SK-N-SH treated with all-trans-retinoic acid at 6 μM for 48 hours (cell line): ENCODE results near the gene SMOC2.

Source experiments
- ATAC-seq: fragments of 200-7000 bp; cut with Tn5 transposase; 3 replicates; pipeline ENCODE4 v1.9.1; 2020; ENCODE audit warnings: mild to moderate bottlenecking, moderate library complexity
- ARNTL ChIP-seq: fragments of 450-650 bp; formaldehyde crosslinking; IDR thresholded peaks from 2 replicates; pipeline ENCODE4 v1.5.0; 2020; ENCODE audit warnings: low read depth, mild to moderate bottlenecking, moderate library complexity, borderline replicate concordance
- BACH2 ChIP-seq: fragments of 250-450 bp; sonication (Bioruptor Pico); IDR thresholded peaks from 2 replicates; pipeline ENCODE4 v1.9.0; 2021; ENCODE audit warnings: mild to moderate bottlenecking, borderline replicate concordance
- CREB5 ChIP-seq: fragments of 250-450 bp; sonication (Bioruptor Pico); IDR thresholded peaks from 2 replicates; pipeline ENCODE4 v1.5.1; 2020; ENCODE audit warnings: low read depth, mild to moderate bottlenecking, moderate library complexity
- CSDC2 ChIP-seq: fragments of 250-450 bp; sonication (Bioruptor Pico); IDR thresholded peaks from 2 replicates; pipeline ENCODE4 v1.5.0; 2020; ENCODE audit warnings: mild to moderate bottlenecking, moderate library complexity
- CSRNP3 ChIP-seq: fragments of 250-450 bp; sonication (Bioruptor Pico); IDR thresholded peaks from 2 replicates; pipeline ENCODE4 v1.5.1; 2021; ENCODE audit warnings: mild to moderate bottlenecking, moderate library complexity
- ESRRG ChIP-seq: fragments of 250-450 bp; sonication (Bioruptor Pico); IDR thresholded peaks from 2 replicates; pipeline ENCODE4 v1.6.1; 2021; ENCODE audit warnings: mild to moderate bottlenecking
- GLIS3 ChIP-seq: fragments of 250-450 bp; sonication (Bioruptor Pico); IDR thresholded peaks from 2 replicates; pipeline ENCODE4 v1.5.0; 2020; ENCODE audit warnings: mild to moderate bottlenecking, moderate library complexity
- ISL1 ChIP-seq: fragments of 250-450 bp; sonication (Bioruptor Pico); IDR thresholded peaks from 2 replicates; pipeline ENCODE4 v2.1.2; 2022; ENCODE audit warnings: mild to moderate bottlenecking, moderate library complexity
- OSR1 ChIP-seq: fragments of 250-450 bp; sonication (Bioruptor Pico); IDR thresholded peaks from 2 replicates; pipeline ENCODE4 v1.8.0; 2022; ENCODE audit warnings: moderate library complexity, mild to moderate bottlenecking, inconsistent platforms
- PATZ1 ChIP-seq: fragments of 250-450 bp; sonication (Bioruptor Pico); IDR thresholded peaks from 2 replicates; pipeline ENCODE4 v1.8.0; 2020; ENCODE audit warnings: mild to moderate bottlenecking, moderate library complexity, borderline replicate concordance
- POU6F1 ChIP-seq: fragments of 250-450 bp; sonication (Bioruptor Pico); IDR thresholded peaks from 2 replicates; pipeline ENCODE4 v1.8.0; 2021; ENCODE audit warnings: low read depth, mild to moderate bottlenecking, moderate library complexity, borderline replicate concordance
- PPARA ChIP-seq: fragments of 250-450 bp; sonication (Bioruptor Pico); IDR thresholded peaks from 2 replicates; pipeline ENCODE4 v1.5.0; 2020; ENCODE audit warnings: mild to moderate bottlenecking, borderline replicate concordance
- TCF4 ChIP-seq: fragments of 250-450 bp; sonication (Bioruptor Pico); IDR thresholded peaks from 2 replicates; pipeline ENCODE4 v1.8.0; 2021; ENCODE audit warnings: mild to moderate bottlenecking, moderate library complexity, borderline replicate concordance
- TOX ChIP-seq: fragments of 250-450 bp; sonication (Bioruptor Pico); IDR thresholded peaks from 2 replicates; pipeline ENCODE4 v1.8.0; 2021; ENCODE audit warnings: mild to moderate bottlenecking, moderate library complexity, borderline replicate concordance
- TSHZ2 ChIP-seq: fragments of 250-450 bp; sonication (Bioruptor Pico); IDR thresholded peaks from 2 replicates; pipeline ENCODE4 v1.5.0; 2020; ENCODE audit warnings: mild to moderate bottlenecking, moderate library complexity
- ZC3H10 ChIP-seq: fragments of 250-450 bp; sonication (Bioruptor Pico); IDR thresholded peaks from 2 replicates; pipeline ENCODE4 v1.5.1; 2021; ENCODE audit warnings: mild to moderate bottlenecking, moderate library complexity
- ZFP3 ChIP-seq: fragments of 250-450 bp; sonication (Bioruptor Pico); IDR thresholded peaks from 2 replicates; pipeline ENCODE4 v1.5.0; 2020; ENCODE audit warnings: mild to moderate bottlenecking, moderate library complexity
- ZFP30 ChIP-seq: fragments of 450-650 bp; formaldehyde crosslinking; IDR thresholded peaks from 2 replicates; pipeline ENCODE4 v1.5.0; 2022; ENCODE audit warnings: mild to moderate bottlenecking, moderate library complexity
- ZNF565 ChIP-seq: fragments of 450-650 bp; formaldehyde crosslinking; conservative IDR thresholded peaks from 2 replicates; pipeline ENCODE4 v1.5.0; 2020; ENCODE audit warnings: low read depth, mild to moderate bottlenecking, moderate library complexity
- ZNF8 ChIP-seq: fragments of 450-650 bp; formaldehyde crosslinking; IDR thresholded peaks from 2 replicates; pipeline ENCODE4 v1.5.0; 2020; ENCODE audit warnings: mild to moderate bottlenecking, moderate library complexity

The SMOC2 gene

GRCh38 chr6:168581236-168581635, 140.3 kb downstream of the SMOC2 start:
- TF ChIP-seq ESRRG (CRISPR knock-in tag): no peak
- no peak for TF ChIP-seq POU6F1 (CRISPR knock-in tag)
- no peak for TF ChIP-seq CSDC2
- no peak for TF ChIP-seq ISL1 (CRISPR knock-in tag)
- no peak for TF ChIP-seq TOX (CRISPR knock-in tag)
- TF ChIP-seq GLIS3 (CRISPR knock-in tag): no peak
- TF ChIP-seq CSRNP3 (CRISPR knock-in tag): no peak
- no peak for TF ChIP-seq ARNTL
- no peak for TF ChIP-seq ZFP3 (CRISPR knock-in tag)
- no peak for TF ChIP-seq TCF4 (CRISPR knock-in tag)
- no peak for TF ChIP-seq ZFP30 (CRISPR knock-in tag)
- no peak for TF ChIP-seq ZNF8 (CRISPR knock-in tag)
- TF ChIP-seq PATZ1 (CRISPR knock-in tag): no peak
- no peak for TF ChIP-seq TSHZ2 (CRISPR knock-in tag)
- ATAC-seq: no peak

GRCh38 chr6:168581706-168582105, 140.7 kb downstream of the SMOC2 start:
- no peak for ATAC-seq
- TF ChIP-seq POU6F1 (CRISPR knock-in tag): no peak
- TF ChIP-seq ZNF8 (CRISPR knock-in tag): no peak
- no peak for TF ChIP-seq TOX (CRISPR knock-in tag)
- no peak for TF ChIP-seq ZNF565 (CRISPR knock-in tag)
- TF ChIP-seq PPARA (CRISPR knock-in tag): no peak
- no peak for TF ChIP-seq BACH2 (CRISPR knock-in tag)
- TF ChIP-seq ZC3H10 (CRISPR knock-in tag): no peak
- TF ChIP-seq ESRRG (CRISPR knock-in tag): no peak
- no peak for TF ChIP-seq PATZ1 (CRISPR knock-in tag)
- TF ChIP-seq CSDC2: no peak
- TF ChIP-seq OSR1: no peak
- no peak for TF ChIP-seq ZFP30 (CRISPR knock-in tag)
- TF ChIP-seq ISL1 (CRISPR knock-in tag): no peak
- no peak for TF ChIP-seq CREB5
- no peak for TF ChIP-seq ZFP3 (CRISPR knock-in tag)
- no peak for TF ChIP-seq CSRNP3 (CRISPR knock-in tag)
